Stimulated activated CD8-positive, alpha-beta memory T cell treated with anti-CD3 and anti-CD28 coated beads, Interleukin-4, amount 100 ng/mL, for 48 hours (primary cell): ENCODE results near the gene ASTN1.

Source experiments
- DNase-seq: peaks from one replicate; pipeline ENCODE4 v3.0.0-alpha.2; 2020

ASTN1 gene

GRCh38 chr1:176811511-176812288 lies 352.8 kb downstream of the ASTN1 start:
- DNase-seq: no peak

GRCh38 chr1:176809292-176809691 lies 355.2 kb downstream of the ASTN1 start:
- DNase-seq: no peak
